Mesothelial cell of epicardium (in vitro differentiated cells): ENCODE measurements around the gene LZTR1. TPM values are rescaled to one million over a fixed set of nuclear protein-coding genes. Genes with fewer than 3 reads are reported as not detected.

Experiments used
- DNase-seq, 2 experiments: peaks; one replicate each; pipeline ENCODE4 v3.0.0; 2021; ENCODE audit warnings: low spot score in 2 of 2; ENCODE audit not compliant: unreplicated experiment in 2 of 2
- H3K27ac Mint-ChIP-seq: 2 replicates; pipeline ENCODE4 v1.8.0; 2021; ENCODE audit warnings: mixed read lengths
- H3K27me3 Mint-ChIP-seq: 2 replicates; pipeline ENCODE4 v1.8.0; 2021; ENCODE audit warnings: low read depth, mixed read lengths
- H3K36me3 Mint-ChIP-seq: 2 replicates; pipeline ENCODE4 v1.8.0; 2021; ENCODE audit warnings: mixed read lengths
- H3K4me1 Mint-ChIP-seq: 2 replicates; pipeline ENCODE4 v1.8.0; 2021; ENCODE audit warnings: mixed read lengths
- H3K4me3 Mint-ChIP-seq: 2 replicates; pipeline ENCODE4 v1.8.0; 2021; ENCODE audit warnings: mild to moderate bottlenecking, moderate library complexity, mixed read lengths
- H3K9me3 Mint-ChIP-seq: 2 replicates; pipeline ENCODE4 v1.8.0; 2021; ENCODE audit warnings: mixed read lengths
- CTCF ChIP-seq: fragments of 200-600 bp; sonication (generic); IDR thresholded peaks from one replicate; pipeline ENCODE4 v1.5.0; 2021; ENCODE audit warnings: antibody characterized with exemption; ENCODE audit not compliant: unreplicated experiment
- total RNA-seq: library from RNA; stranded (reverse); gene quantifications from 3 replicates; pipeline ENCODE4 v1.2.1, GENCODE V29; 2021

LZTR1 gene
- total RNA-seq, 1 donor from 2014 or later, result 97.3 TPM

DNA sequence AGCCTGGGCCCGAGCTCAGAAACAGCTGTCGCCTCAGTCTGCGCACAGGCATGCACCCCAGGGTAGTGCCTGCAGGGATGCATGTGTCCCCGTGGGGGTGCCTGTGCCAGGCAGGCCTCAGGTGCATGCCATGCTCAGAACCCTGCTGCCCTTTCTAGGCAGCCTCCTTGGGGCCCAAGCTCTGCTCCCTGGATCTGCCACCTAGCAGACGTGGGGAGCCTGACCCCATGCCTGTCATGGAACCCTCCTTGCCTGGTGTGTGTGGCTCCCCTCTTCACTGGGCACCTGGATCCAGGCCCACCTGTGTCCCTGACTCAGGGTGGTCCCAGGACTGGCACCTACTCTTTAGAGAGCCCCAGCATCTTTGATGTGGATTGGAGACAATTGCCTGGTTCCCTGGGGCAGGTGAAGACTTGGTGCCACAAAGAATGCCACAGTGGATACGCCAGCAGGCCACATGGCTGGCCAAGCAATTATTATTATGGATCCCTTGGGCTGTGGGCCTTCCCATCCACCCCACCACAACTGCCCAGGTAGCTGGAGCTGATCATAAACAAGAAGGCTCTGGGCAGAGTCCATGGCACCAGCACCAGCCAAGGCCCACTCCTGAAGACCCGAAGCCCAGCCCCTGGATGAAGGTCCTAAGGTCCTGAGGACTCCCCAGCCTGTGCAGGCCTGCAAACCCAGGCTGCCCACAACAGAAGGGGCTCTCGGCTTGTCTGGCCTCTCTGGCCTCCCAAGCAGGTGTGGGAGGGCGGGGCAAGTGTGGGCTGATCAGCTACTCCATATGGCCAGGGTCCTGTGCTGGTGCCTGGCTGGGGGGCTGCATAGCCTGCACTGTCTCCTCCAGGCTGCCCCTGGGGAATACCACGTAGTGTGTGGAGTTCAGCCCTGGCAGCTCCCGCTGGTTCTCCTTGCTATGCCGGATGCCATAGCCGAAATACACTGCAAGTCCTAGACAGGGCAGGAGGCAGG is 46.5 kb downstream of the LZTR1 start:
- H3K27ac Mint-ChIP-seq, result no peak overlapping the region
- peaks cover 30% of the 10 kb centered on the region for H3K4me1 Mint-ChIP-seq
- no peak overlapping the region for H3K4me3 Mint-ChIP-seq
- no peak for DNase-seq
- no peaks in the 10 kb centered on the region for H3K36me3 Mint-ChIP-seq
- TF ChIP-seq CTCF, result no peak
- H3K9me3 Mint-ChIP-seq, result no peaks in the 10 kb centered on the region
- peaks cover 6% of the 10 kb centered on the region for H3K27me3 Mint-ChIP-seq

DNA sequence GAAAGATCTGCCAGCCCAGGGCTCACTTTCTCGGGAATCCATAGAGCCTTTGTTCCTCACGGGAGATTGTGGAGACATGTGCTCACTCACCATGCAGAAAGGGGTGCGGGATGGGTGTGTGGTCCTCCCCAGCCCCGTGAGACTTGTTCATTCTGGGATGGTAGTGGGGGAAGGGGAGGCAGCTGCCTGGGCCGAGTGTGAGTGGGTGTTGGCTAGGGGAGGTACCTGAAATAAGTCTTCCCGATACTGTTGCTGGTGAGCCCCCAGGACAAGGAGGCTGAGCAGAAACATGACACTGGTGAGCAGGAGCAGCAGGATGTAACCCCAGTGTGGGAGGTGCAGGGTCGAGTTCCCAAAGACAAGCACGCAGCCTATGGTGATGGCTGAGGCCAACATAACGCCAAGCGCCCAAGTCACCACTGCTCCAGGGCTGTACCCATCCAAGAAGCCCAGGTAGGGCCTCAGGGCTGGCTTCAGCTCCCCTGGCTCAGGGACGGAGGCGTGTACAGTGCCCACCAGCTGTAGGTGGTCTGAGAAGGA is 47.5 kb downstream of the LZTR1 start:
- no peak for TF ChIP-seq CTCF

GRCh38 chr22:21030032-21030431 is 47.9 kb downstream of the LZTR1 start:
- TF ChIP-seq CTCF, result no peak
- peaks cover 6% of the 10 kb centered on the region for H3K27me3 Mint-ChIP-seq
- H3K27ac Mint-ChIP-seq, result no peak overlapping the region
- no peaks in the 10 kb centered on the region for H3K9me3 Mint-ChIP-seq
- H3K4me3 Mint-ChIP-seq, result no peak overlapping the region
- no peaks in the 10 kb centered on the region for H3K36me3 Mint-ChIP-seq
- DNase-seq, result no peak
- peaks cover 30% of the 10 kb centered on the region for H3K4me1 Mint-ChIP-seq

More for the DNA sequence above, 47.5 kb downstream of the LZTR1 start:
- DNase-seq, result no peak
- H3K4me3 Mint-ChIP-seq, result no peak overlapping the region
- H3K27ac Mint-ChIP-seq, result no peak overlapping the region
- H3K4me1 Mint-ChIP-seq, result peaks cover 30% of the 10 kb centered on the region
- H3K36me3 Mint-ChIP-seq, result no peaks in the 10 kb centered on the region
- H3K27me3 Mint-ChIP-seq, result peaks cover 6% of the 10 kb centered on the region
- no peaks in the 10 kb centered on the region for H3K9me3 Mint-ChIP-seq

DNA sequence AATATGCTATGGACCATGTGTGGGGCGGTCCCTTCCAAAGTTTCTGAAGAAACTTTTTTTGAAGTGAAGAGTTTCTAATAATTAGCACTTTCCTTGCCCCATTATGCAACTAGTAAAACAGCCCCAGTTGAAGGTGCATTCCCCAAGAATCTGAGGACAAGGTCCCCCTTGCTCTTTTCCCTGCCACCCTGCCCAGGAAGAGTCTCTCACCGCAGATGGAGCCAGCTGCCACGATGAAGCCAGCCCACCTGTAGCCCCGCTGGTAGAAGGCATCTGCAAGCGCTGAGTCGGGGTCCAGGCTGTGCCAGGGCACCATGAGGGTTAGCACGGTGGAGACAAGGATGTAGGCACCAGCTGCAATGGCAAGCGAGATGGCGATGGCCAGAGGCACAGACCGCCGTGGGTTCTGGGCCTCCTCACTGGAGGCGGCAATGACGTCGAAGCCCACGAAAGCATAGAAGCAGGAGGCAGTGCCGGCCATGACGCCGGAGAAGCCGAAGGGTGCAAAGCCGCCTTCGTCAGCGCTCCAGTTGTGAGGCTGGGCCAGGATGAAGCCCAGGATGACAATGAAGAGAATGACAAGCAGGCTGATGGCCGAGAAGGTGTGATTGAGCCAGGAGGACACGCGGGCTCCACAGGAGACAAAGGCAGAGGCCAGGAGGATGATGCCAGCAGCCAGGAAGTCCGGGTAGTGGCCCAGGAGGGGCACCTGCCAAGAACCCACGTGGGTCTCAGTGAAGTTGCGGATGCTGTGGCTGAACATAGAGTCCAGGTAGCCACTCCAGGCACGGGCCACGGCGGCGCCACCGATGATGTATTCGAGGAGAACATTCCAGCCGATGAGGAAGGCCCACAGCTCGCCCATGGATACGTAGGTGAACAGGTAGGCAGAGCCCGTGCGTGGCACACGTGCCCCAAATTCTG is 48.8 kb downstream of the LZTR1 start:
- Mint-ChIP-seq H3K27me3 (peaks cover 6% of the 10 kb centered on the region), H3K4me1 (peaks cover 30% of the 10 kb centered on the region), H3K27ac (no peak overlapping the region), H3K36me3 (no peaks in the 10 kb centered on the region), H3K9me3 (no peaks in the 10 kb centered on the region), H3K4me3 (peak overlapping the region; percentile 15)
- TF ChIP-seq CTCF, result no peak
- no peak for DNase-seq

- Mint-ChIP-seq H3K9me3 (no peaks in the 10 kb centered on the region), H3K27ac (no peak overlapping the region), H3K4me1 (peaks cover 30% of the 10 kb centered on the region), H3K36me3 (no peaks in the 10 kb centered on the region), H3K4me3 (peak overlapping the region; percentile 60), H3K27me3 (peaks cover 6% of the 10 kb centered on the region)
- no peak for TF ChIP-seq CTCF
- DNase-seq, result no peak
Measured at GRCh38 chr22:21031545-21032036, 49.5 kb downstream of the LZTR1 start.
